ENCODE results near the gene USP30.

USP30 gene

DNA sequence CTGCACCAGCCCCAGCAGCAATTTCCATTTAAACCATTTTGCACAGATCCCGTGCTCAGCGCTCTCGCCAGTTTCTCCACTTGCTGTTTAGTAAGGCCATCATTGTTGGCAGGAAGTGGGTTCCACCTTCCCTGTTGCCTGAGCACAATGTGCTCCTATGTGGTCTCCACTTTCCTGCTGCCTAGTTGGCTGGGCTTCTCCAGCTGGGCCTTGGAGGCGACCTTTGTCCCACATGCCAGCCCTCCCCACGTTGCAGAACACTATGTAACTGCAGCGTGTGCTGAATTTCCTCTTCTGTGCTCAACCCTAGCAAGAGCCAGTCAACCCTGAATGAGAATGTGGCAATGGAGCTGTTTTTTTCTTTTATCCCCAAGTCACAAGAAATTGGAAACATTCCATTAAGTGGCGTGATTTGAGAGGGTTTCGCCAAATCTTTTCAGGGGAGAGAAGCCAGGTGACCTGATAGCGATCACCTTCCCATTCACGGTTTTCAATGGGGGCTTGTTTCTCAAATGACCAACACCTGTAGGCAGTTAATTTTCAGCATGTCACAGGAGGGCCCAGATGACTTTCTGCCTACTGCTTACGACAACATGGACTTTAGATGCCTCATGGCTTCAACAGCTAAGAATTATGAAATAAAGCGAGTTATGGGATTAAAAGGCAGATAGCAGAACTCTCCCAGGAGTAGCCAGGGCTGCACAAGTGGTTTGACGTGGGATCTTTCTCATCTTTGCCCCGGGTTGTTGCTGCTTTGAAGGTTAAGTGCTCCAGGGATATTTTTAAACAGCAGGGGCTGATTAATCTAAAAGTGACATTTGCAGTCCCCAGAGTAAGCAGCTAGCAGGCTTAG is 63.6 kb downstream of the USP30 start, which contains the start of gene ACACB:
Gene ACACB, plus strand, starts transcription at position 830 of the 853 bp plus-strand sequence. CDS start 22,819 bp downstream, outside the sequence.
- no peaks in the 10 kb centered on the region for H3K27me3 Mint-ChIP-seq
- no peak within 1 kb of the TSS for H3K4me3 Mint-ChIP-seq
- no peaks in the 10 kb centered on the region for H3K36me3 Mint-ChIP-seq
- peaks cover 27% of the 10 kb centered on the region for H3K4me1 Mint-ChIP-seq
- DNase-seq: no peak
- CTCF ChIA-PET: interaction anchor here (1.0 kb wide), 1 partner anchor 270 kb away, joined by 3 read pairs; no protein-coding TSS in a partner anchor
- no peak within 1 kb of the TSS for H3K27ac Mint-ChIP-seq
- H3K9me3 Mint-ChIP-seq: no peaks in the 10 kb centered on the region

DNA sequence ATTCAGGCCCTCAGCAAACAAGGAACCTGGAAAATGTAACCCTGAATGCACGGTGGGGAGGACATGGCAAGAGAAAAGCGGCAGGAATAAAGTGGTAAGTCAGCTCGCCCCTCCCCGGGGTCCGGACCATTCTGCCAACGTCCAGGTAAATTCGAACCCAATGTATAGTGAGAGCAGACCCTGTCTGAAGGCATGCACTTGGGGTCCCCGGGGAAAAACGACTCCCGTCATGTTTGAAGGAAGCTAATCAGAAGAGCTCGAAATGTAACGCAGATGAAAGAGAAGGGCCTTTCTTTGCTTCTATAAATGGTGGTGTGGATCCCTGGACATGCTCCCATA is 64.2 kb downstream of the USP30 start:
- H3K4me1 Mint-ChIP-seq: peaks cover 24% of the 10 kb centered on the region
- no peaks in the 10 kb centered on the region for H3K27me3 Mint-ChIP-seq
- CTCF ChIA-PET: interaction anchor here (1.0 kb wide), 1 partner anchor 269 kb away, joined by 3 read pairs; no protein-coding TSS in a partner anchor
- no peak overlapping the region for H3K27ac Mint-ChIP-seq
- no peaks in the 10 kb centered on the region for H3K9me3 Mint-ChIP-seq
- DNase-seq: no peak
- H3K36me3 Mint-ChIP-seq: no peaks in the 10 kb centered on the region
- no peak overlapping the region for H3K4me3 Mint-ChIP-seq

GRCh38 chr12:109120095-109120494 is 67.7 kb downstream of the USP30 start:
- Mint-ChIP-seq H3K36me3 (no peaks in the 10 kb centered on the region), H3K27ac (no peak overlapping the region), H3K27me3 (no peaks in the 10 kb centered on the region), H3K4me3 (no peak overlapping the region), H3K9me3 (no peaks in the 10 kb centered on the region), H3K4me1 (peaks cover 6% of the 10 kb centered on the region)
- DNase-seq: no peak
- CTCF ChIA-PET: interaction anchor here (0.6 to 1.4 kb wide), 2 partner anchors 8 to 11 kb away, joined by 3 to 4 read pairs; no protein-coding TSS in a partner anchor

- Mint-ChIP-seq H3K4me1 (peaks cover 3% of the 10 kb centered on the region), H3K4me3 (no peak overlapping the region), H3K9me3 (no peaks in the 10 kb centered on the region), H3K27ac (no peak overlapping the region), H3K27me3 (no peaks in the 10 kb centered on the region), H3K36me3 (no peaks in the 10 kb centered on the region)
- DNase-seq: no peak
- CTCF ChIA-PET: interaction anchor here (0.6 to 1.4 kb wide), 2 partner anchors 9 to 11 kb away, joined by 3 to 4 read pairs; no protein-coding TSS in a partner anchor
Measured at GRCh38 chr12:109120557-109120956, 68.2 kb downstream of the USP30 start.

GRCh38 chr12:109121346-109121880 is 69.0 kb downstream of the USP30 start:
- Mint-ChIP-seq H3K27ac (no peak overlapping the region), H3K36me3 (no peaks in the 10 kb centered on the region), H3K9me3 (no peaks in the 10 kb centered on the region), H3K27me3 (no peaks in the 10 kb centered on the region), H3K4me1 (no peaks in the 10 kb centered on the region), H3K4me3 (no peak overlapping the region)
- CTCF ChIA-PET: interaction anchor here (1.4 kb wide), 1 partner anchor 9 kb away, joined by 4 read pairs; no protein-coding TSS in a partner anchor
- no peak for DNase-seq

DNA sequence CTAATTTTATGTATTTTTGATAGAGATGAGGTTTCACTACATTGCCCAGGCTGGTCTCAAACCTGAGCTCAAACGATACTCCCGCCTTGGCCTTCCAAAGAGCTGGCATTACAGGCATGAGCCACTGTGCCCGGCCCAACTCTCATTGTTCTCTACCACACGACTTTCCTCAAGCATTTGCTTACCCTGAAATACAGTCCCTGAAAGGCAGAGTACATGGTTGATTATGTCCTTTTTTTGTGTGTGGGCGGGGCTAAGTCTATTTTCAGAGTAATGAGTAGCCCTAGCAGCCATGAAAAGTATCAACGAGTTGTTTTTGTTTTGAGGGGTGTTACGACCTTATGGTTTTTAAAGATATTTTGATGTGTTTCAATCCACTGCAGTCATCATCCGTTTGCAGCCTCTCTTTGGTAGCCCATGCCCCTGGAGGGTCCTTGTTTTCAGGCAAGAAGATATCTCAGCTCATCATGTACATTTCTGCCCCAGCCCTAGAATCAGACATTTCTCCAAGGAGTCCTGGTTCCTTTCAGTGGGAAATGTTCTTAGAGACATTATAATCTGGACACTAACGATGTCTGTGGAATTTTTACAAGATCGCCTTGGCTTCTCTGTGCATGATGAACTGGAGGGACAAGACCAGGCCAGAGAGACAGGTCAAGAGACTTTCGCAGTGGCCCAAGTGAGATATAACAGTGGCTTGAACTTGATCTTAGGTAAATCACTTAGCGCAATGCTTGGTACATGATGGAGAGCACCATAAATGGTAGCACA is 72.7 kb downstream of the USP30 start:
- Mint-ChIP-seq H3K27ac (no peak overlapping the region), H3K27me3 (no peaks in the 10 kb centered on the region), H3K4me3 (no peak overlapping the region), H3K36me3 (no peaks in the 10 kb centered on the region), H3K9me3 (no peaks in the 10 kb centered on the region), H3K4me1 (no peaks in the 10 kb centered on the region)
- DNase-seq: no peak
- CTCF ChIA-PET: no interaction called here

DNA sequence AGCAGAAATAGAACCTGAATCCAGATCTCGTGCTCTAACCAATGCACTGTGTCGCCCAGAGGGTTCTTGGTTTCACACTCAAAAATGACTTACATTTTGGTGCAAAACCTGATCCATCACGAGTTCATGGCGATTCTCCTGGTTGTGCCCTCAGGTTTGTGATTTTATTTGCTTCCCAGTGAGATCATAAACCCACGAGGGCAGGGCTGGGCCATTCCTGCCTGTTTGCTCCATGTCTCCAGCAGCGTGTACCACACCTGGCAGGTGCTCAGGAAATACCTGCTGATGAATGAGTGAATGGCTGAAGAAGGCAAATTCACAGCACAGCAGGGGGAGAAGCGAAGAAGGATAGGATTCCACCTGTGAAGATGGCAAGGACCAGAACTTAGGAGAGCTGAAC is 73.4 kb downstream of the USP30 start:
- Mint-ChIP-seq H3K27ac (no peak overlapping the region), H3K27me3 (no peaks in the 10 kb centered on the region), H3K9me3 (no peaks in the 10 kb centered on the region), H3K4me1 (no peaks in the 10 kb centered on the region), H3K36me3 (no peaks in the 10 kb centered on the region), H3K4me3 (no peak overlapping the region)
- CTCF ChIA-PET: interaction anchor here (1.1 kb wide), 1 partner anchor 14 kb away, joined by 3 read pairs; no protein-coding TSS in a partner anchor
- no peak for DNase-seq

DNA sequence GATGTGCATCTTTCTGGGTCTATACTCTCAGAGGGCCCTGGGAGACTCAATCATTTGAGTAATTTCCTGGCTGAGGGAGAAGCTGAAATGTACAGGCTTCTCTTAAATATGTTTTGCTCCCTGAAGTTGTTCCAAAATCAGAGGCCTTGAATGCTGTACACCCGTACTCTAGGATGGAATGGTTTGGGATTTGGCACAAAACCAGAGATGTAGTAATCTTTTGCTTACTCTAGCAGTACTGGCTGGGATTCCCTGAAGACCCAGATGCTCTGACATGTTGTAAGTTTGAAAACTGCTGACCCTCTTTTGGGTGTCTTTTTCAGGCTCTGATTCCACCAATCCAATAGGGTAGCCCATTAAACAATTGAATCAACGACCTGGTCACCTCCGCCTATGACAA is 74.4 kb downstream of the USP30 start:
- Mint-ChIP-seq H3K27me3 (no peaks in the 10 kb centered on the region), H3K4me3 (no peak overlapping the region), H3K36me3 (no peaks in the 10 kb centered on the region)

GRCh38 chr12:109127533-109128242 is 75.3 kb downstream of the USP30 start:
- Mint-ChIP-seq H3K27me3 (no peaks in the 10 kb centered on the region), H3K27ac (no peak overlapping the region), H3K4me1 (no peaks in the 10 kb centered on the region), H3K4me3 (no peak overlapping the region), H3K9me3 (no peaks in the 10 kb centered on the region), H3K36me3 (no peaks in the 10 kb centered on the region)
- no peak for DNase-seq
- CTCF ChIA-PET: interaction anchor here (1.6 kb wide), 1 partner anchor 10 kb away, joined by 5 read pairs; no protein-coding TSS in a partner anchor

More for the DNA sequence above, 74.4 kb downstream of the USP30 start:
- CTCF ChIA-PET: interaction anchor here (1.1 to 1.6 kb wide), 2 partner anchors 9 to 15 kb away, joined by 3 to 5 read pairs; no protein-coding TSS in a partner anchor
- Mint-ChIP-seq H3K9me3 (no peaks in the 10 kb centered on the region), H3K4me1 (no peaks in the 10 kb centered on the region), H3K27ac (no peak overlapping the region)
- no peak for DNase-seq

- CTCF ChIA-PET: interaction anchor here (0.6 kb wide), 1 partner anchor 106 kb away, joined by 3 read pairs; no protein-coding TSS in a partner anchor
- Mint-ChIP-seq H3K9me3 (no peaks in the 10 kb centered on the region), H3K4me1 (no peaks in the 10 kb centered on the region), H3K27me3 (peaks cover 6% of the 10 kb centered on the region), H3K4me3 (no peak overlapping the region), H3K36me3 (no peaks in the 10 kb centered on the region), H3K27ac (no peak overlapping the region)
- DNase-seq: no peak
Measured at GRCh38 chr12:109130297-109131153, 78.1 kb downstream of the USP30 start.

- Mint-ChIP-seq H3K9me3 (no peaks in the 10 kb centered on the region), H3K36me3 (no peaks in the 10 kb centered on the region), H3K4me3 (no peak overlapping the region), H3K4me1 (no peaks in the 10 kb centered on the region), H3K27ac (no peak overlapping the region), H3K27me3 (peaks cover 9% of the 10 kb centered on the region)
- no peak for DNase-seq
- CTCF ChIA-PET: interaction anchor here (0.6 to 1.3 kb wide), 3 partner anchors 12 to 105 kb away, joined by 3 read pairs; no protein-coding TSS in a partner anchor
Measured at GRCh38 chr12:109131154-109132050, 79.0 kb downstream of the USP30 start.
